GM18873 (cell line): ENCODE results near the gene ZNF768.

ENCODE experiments used
- ATAC-seq: cut with Tn5 transposase; IDR thresholded peaks from one replicate; pipeline ENCODE4 v1.9.1; 2021; ENCODE audit warnings: mild to moderate bottlenecking, moderate library complexity, moderate number of reproducible peaks; ENCODE audit not compliant: unreplicated experiment, low FRiP score

ZNF768 gene

DNA sequence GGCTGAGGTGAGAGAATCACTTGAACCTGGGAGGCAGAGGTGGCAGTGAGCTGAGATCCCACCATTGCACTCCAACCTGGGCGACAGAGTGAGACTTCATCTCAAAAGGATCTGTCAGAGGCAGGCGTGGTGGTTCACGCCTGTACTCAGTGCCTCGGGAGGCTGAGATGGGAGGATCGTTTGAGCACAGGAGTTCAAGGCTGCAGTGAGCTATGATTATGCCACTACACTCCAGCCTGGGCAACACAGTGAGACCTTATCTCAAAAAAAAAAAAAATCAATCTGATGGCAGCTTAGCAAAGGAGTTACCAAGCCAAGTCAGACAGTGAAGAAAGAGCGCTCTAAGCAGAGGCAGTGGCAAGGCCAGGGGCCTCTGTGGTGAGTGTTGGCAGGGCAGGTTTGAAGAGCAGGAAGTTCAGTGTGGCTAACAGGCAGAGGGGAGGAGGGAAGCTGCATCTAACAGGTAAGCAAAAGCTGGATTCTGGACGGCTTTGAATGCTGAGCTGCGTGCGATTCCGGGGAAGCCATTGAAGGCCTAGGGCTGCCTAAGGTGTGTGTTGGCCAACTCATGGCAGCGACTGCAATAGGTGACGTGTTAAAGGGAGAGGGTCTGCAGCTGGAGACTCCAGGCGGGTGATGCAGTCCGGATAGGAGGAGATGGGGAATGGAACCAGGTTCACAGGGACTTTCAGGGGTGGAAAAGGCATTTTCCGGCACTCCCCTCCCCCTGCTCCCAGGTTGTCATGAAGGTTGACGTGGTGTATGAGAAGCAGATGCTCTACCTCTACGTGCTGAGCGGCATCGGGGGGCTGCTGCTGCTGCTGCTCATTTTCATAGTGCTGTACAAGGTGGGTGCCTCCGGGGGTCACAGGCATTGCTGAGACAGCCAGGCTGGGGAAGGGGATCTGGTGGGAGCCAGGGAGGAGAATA is 7.0 kb downstream of the ZNF768 start:
- no peak for ATAC-seq

DNA sequence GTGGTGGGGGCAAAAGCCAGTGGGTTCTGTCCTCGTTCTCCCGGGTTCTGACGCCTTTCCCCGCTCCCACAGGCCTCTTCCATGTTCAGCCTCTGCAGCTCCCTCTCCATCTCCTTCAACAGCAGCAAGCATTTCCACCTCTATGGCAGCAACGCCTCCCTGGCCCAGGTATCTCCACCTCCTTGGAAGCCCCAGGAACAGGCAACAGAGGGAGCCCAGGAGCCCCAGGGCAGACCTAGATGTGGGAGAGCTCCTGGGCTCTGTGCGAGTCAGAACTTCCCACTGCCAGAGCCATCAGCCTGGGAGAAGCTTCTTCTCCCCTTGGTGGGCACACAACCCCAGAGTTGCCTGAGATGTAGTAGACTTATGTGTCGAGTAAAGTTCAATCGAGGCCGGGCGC is 7.8 kb downstream of the ZNF768 start:
- no peak for ATAC-seq

DNA sequence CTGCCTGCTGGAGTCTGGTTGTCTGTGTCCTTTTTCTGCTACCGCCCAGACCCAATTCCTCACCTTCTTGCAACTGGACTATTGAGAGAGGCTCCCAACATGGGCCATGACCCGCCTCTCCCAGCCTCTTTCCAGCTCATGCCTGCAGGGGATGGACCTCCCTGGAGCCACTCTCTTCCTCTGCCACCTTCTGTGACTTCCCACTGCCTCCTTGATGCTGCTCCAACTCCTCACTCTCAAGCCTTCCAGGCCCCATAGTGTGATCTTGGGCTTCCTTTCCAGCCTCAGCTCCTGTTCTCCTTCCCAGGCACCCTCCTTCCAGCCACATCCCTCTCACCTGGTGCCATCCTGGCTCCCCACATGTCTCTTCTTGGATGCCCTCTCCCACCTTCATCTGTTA is 11.1 kb downstream of the ZNF768 start:
- no peak for ATAC-seq

DNA sequence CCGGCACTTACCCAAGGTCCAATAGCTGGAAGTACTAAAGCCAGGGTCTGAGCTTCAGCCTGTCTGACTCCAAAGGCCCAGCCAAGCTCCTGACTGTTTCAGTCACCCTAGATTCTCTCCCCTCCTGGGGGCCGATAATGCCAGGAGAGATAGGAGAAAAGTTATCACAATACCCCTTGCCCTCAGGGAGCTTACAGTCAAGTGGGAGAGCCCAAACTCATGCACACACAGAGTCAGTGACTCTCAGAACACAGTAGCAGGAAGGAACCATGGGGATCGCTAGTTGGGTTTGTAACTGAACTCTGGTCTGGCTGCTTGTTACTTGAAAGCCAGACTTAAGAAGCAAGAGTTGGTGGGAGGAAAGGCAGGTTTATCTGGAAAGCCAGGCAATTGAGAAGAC is 14.9 kb downstream of the ZNF768 start:
- no peak for ATAC-seq

DNA sequence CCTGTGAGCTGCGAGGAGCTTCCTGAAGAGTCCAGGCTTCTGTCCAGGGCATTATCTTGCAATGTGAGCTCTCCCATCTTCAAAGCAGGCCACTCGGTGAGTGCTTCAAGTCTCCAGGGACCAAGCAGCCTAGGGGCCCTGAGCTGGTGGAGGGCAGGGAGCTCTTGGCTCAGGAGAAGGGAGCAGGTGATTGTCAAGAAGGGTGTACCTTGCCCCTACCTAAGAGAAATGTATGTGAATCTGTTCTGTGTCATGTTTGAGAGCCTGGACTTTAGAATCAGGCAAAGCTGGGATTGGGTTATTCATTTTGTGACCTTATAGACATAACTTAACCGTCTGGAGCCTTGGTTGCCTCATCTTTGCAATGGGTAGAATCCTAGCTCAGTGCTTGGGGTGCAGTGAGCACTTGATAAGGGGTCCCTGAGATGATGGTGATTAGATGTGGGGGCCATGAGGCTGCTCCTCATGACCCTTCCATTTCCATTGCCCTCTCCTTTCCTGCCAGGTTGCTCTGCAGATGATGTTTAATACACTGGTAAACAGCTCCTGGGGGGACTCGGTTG is 15.9 kb downstream of the ZNF768 start:
- no peak for ATAC-seq

DNA sequence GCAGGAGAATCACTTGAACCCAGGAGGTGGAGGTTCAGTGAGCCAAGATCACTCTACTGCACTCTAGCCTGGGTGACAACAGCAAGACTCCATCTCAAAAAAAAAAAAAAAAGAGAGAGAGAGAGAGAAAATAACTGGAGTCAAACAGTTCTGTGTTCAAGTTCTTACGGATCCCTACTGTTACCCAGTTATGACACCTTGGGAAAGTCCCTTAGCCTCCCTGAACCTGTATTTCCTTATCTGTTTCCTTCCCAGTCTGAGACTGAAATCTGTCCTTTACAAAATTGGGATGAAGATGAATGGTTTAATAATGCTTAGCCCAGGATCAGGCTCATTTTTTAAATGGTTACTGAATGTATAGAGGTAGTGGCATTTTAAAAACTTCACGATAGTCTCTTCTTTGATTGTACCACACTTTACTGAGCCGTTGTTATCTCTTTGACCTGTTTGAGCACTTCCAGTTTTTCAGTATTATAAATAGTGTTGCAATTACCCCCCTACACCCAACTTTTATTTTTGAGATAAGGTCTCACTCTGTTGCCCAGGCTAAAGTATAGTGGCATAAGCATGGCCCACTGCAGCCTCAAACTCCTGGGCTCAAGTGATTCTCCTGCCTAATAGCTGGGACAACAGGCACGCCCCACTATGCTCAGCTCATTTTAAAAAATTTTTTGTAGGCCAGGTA is 17.1 kb downstream of the ZNF768 start:
- no peak for ATAC-seq

DNA sequence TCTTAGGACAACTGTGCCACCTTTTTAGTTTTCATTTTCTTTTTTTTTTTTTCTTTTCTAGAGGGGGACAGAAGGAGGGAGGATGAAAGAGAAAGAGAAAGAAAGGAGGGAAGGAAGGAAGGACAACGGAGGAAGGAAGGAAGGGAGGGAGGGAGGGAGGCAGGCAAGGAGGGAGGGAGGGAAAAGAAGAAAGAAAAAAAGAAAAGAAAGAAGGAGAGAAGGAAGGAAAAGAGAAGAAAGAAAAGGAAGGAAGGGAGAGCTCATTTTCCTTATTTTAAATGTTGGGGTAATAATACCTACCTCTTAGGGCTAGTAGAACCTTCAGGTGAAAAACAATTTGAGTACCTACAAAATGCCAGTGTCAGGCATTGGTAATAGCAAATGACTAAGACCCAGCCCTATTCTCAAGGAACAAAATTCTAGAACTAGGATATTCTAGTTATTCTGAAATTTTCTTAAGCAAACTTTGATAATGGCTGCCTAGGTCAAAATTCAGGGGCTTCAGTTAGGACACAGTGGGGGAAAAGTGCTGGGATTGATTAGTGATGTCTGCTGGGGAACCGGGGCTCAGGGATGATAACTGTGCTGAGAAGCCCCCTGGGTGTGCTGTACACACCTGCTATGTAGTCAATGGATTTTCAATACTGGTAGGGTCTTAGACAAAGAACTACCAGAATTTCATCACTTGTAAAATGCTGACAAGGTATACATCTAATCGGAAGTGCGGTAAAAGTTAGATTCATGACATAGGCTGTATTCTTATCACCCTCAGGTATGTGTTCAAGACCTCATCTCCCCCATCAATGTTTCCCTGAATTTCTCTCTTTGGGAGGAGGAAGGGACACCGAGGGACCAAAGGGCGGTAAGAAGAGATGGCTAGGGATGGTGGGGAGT is 22.7 kb downstream of the ZNF768 start:
- ATAC-seq = no peak

DNA sequence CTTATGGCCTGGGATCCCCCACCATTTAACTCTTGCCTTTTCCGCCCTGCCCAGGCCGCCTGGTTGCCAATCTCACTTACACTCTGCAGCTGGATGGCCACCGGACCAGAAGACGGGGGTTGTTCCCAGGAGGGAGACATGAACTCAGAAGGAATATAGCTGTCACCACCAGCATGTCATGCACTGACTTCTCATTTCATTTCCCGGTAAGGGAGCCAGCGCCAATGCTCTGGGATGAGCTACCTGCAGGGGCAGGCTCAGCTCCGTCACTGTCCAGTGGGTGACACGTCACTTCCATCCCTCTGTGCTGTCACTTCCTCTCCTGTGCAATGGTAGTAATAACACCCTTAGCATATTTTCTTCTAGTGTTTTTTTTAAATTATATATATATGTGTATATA is 27.1 kb downstream of the ZNF768 start:
- ATAC-seq = no peak

DNA sequence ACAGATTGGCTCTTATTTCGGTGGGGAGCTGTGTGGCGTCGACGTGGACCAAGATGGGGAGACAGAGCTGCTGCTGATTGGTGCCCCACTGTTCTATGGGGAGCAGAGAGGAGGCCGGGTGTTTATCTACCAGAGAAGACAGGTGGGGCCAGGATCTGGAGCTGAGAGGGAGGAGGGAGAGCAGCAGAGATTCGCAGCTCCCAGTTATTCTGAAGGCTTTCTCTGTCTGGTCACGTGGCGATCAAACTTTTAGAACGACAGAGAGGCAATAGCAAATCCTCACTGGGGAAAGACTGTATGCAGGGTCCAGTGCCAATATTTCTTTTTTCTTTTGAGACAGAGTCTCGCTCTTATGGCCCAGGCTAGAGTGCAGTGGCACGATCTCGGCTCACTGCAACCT is 31.7 kb downstream of the ZNF768 start:
- no peak for ATAC-seq

DNA sequence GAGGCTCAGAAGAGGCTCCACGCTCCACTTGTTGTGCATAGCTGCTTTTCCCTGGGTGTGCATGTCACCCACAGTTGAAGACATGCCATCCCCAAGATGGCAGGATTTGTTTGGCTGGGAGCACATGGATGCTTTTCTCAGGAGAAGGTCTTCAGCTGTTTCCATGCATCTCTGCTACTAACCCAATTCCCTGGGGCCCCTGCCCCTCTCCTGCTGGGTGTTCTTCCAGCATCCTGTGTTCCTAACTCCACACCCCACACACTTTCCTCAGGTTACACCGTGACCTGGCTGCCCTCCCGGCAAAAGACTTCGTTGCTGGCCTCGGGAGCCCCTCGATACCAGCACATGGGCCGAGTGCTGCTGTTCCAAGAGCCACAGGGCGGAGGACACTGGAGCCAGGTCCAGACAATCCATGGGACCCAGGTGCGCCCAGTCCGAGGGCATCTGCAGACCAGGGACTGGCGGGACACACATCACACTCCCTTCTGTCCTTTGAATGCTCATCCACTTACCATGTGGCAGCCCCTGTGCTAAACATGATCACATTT is 32.4 kb downstream of the ZNF768 start:
- ATAC-seq = no peak

DNA sequence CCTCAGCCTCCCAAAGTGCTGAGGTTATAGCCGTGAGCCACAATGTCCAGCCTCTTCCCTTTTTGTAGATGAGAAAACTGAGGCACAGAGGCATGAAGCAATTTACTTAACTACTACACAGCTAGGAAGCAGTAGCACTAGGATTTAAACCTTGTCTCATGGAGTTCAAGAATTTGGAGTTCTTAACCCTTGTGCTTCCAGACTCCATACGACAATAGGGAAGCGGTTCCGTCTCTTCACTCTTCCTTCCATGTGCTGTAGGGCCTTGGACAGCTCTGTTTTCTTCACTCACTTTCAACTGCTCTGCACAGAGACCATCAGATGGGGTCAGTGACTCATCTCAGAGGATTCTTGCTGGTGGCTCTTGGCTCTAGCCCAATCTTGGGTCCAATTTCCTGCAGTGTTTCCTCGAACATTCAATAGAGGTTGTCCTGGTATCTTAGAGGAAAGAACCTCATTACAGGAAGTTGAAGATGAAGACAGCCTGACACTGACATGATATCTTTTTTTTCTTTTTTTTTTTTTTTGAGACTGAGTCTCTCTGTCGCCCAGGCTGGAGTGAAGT is 34.5 kb downstream of the ZNF768 start:
- ATAC-seq = no peak

DNA sequence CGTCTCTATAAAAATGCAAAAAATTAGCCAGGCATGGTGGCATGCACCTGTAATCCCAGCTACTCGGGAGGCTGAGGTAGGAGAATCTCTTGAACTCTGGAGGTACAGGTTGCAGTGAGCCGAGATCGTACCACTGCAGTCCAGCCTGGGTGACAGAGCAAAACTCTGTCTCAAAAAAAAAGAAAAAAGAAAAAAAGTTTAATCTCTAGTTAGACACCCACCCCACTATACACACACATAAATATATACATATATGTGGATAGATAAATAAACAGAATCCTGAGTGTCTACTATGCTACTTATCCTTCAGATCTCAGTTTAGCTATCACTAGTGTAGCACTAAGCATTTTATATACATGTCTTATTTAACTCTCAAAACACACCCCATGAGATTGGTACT is 35.1 kb downstream of the ZNF768 start:
- ATAC-seq = no peak

DNA sequence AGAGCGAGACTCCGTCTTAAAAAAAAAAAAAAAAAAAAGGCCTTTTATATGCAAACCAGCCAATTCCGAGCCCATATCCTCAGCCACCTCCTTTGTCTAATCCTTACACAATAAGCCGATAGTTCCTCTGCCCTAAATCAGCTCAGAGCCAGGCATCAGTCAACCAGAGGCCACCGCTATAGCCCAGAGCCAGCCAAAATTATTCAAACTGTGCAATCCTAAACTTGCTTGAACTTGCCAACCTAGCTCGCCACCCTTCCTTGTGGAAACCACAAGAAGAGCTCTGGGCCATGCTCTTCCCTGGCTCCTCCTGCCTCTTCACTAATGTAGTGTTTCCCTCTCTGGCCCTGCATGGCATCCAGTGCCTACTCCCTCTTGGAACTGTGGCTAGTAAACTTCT is 36.2 kb downstream of the ZNF768 start:
- ATAC-seq = no peak

DNA sequence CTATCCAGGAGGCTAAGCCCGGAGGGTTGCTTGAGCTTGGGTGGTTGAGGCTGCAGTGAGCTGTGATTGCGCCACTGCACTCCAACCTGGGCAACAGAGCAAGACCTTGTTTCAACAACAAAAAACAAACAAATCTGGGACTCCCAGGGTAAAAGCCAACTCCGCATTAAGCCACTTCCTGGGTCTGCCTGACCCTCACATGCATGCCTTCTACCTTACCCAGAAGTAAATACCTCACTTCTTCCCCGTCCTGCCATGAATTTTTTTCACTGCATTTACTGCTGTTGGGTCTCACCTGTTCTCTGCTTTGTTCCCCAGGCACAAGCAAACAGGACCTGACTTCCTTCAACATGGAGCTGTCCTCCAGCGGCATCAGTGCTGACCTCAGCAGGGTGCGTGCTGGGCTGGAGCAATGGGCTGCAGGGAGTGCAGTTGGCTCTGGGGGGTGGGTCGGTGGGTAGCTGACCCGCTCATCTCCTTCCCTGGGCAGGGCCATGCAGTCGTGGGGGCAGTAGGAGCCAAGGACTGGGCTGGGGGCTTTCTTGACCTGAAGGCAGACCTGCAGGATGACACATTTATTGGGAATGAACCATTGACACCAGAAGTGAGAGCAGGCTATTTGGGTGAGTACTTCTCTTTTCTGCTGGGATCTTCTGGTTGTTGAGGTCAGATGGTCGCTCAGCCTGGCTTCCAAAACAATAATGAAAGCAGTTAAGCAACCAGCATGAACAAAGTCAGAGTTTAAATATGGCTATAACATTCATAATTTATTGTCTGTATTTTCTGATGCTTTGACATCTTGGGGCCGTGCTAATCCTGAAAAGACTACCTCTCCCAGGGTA is 37.4 kb downstream of the ZNF768 start:
- no peak for ATAC-seq

DNA sequence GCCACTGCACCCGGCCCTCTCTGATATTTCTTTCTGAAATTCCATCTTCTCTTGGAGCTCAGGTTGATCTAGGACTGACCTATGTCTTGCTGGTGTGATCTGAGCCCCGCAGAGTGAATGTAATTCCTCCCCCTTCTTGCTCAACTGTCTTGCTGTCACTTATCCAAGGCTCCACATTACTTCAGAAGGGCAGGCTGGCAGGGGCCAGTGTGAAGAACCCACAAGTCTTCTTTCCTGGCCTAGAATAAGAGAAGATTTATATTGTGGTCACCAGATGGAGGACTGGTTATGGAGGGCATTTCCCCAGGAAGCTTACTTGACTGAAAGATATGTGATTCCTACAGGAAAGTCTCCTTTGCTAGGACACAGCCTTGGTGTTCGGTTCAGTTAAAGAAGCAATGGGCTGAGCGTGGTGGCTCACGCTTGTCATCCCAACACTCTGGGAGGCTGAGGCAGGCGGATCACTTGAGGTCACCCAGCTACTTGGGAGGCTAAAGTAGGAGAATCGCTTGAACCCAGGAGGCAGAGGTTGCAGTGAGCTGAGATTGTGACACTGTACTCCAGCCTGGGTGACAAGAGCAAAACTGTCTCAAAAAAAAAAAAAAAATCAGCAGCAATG is 40.4 kb downstream of the ZNF768 start:
- ATAC-seq = no peak

DNA sequence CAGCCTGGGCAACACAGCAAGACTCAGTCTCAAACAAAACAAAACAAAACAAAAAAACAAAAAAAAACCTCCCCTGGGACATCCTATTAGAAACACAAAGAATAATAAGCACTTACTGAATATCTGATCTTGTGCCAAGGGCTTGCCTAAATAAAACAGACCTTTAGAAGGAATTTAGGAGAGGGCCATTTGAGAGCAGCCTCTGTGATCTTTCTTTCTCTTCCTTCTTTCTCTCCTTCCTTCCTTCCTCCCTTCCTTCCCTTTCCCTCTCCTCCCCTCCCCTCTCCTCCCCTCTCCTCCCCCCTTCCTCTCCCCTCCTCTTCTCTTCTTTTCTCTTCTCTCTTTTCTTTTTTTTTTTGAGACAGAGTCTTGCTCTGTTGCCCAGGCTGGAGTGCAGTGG is 41.5 kb downstream of the ZNF768 start:
- no peak for ATAC-seq

DNA sequence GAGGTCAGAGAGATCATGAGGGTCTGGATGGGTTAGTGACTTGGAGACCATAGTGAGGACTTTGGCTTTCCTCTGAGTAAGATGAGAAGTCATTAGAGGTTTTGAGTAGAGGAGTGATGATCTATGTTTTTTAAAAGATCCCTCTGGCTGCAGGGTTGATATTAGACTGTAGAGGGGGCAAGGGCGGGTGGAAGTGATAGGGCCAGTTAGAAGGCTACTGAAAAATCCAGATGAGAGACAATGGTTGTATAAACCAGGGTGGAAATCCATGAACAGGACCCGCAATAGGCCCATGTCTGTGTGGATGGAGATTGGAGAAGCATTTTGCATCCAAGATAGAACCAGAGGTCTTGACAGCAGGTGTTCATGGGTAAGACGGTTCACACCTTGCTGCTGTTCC is 44.0 kb downstream of the ZNF768 start:
- ATAC-seq = no peak

DNA sequence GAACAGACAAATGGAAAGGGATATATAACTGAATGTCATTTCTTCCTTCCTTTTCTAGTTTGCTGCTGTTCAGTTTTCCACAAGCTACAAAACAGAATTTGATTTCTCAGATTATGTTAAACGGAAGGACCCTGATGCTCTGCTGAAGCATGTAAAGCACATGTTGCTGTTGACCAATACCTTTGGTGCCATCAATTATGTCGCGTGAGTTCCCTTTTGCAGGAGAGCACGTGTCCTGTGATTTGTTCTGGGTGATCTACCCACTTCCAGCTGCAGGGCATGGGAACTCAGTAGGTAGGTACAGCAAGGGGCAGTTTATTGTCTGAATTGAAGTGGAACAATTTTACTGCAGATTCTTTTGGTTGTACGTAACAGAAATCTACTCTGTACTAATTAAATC is 45.0 kb downstream of the ZNF768 start:
- ATAC-seq = no peak
